Natural killer cell (primary cell): Measurements from ENCODE around the gene RNF214. TPM values are rescaled to one million over a fixed set of nuclear protein-coding genes. Genes with fewer than 3 reads are reported as not detected.
A peak's percentile ranks its signal among the peaks of the same experiment; 100 is the strongest.

Experiments used
- ATAC-seq, 3 donors: fragments of 150-1000 bp in 2 of 3; fragments of 200-7000 bp in 1 of 3; cut with Tn5 transposase; 1 replicate in 1 of 3; 2 replicates in 2 of 3; pipeline ENCODE4 v1.10.0; 2021; ENCODE audit warnings: mild to moderate bottlenecking in 2 of 3, moderate library complexity in 2 of 3
- DNase-seq, 2 donors: peaks; one replicate each; pipeline versions ENCODE4 v3.0.0 to v3.0.0-alpha.2; 2013 to 2021; ENCODE audit warnings: mixed read lengths in 1 of 2
- H3K27ac ChIP-seq: one replicate; pipeline ENCODE4 v1.5.1; 2013; ENCODE audit warnings: mild to moderate bottlenecking, low read length
- H3K27me3 ChIP-seq: one replicate; pipeline ENCODE4 v1.6.1; 2013; ENCODE audit warnings: low read length; ENCODE audit not compliant: control insufficient read depth, insufficient read depth
- H3K36me3 ChIP-seq: one replicate; pipeline ENCODE4 v1.6.1; 2013; ENCODE audit warnings: low read length; ENCODE audit not compliant: control insufficient read depth, insufficient read depth
- H3K4me1 ChIP-seq: one replicate; pipeline ENCODE4 v1.6.1; 2013; ENCODE audit warnings: low read length; ENCODE audit not compliant: control insufficient read depth, insufficient read depth
- H3K4me3 ChIP-seq: one replicate; pipeline ENCODE4 v1.5.1; 2013; ENCODE audit warnings: low read length
- H3K9me3 ChIP-seq: one replicate; pipeline ENCODE4 v1.6.1; 2013; ENCODE audit warnings: low read length; ENCODE audit not compliant: control insufficient read depth, insufficient read depth
- H3K27ac Mint-ChIP-seq, 2 donors: one replicate each; pipeline ENCODE4 v1.8.0; 2022; ENCODE audit warnings: mild to moderate bottlenecking in 2 of 2, mixed read lengths in 2 of 2, moderate library complexity in 1 of 2
- H3K27me3 Mint-ChIP-seq, 2 donors: one replicate each; pipeline ENCODE4 v1.8.0; 2022; ENCODE audit warnings: low read depth in 2 of 2, mixed read lengths in 2 of 2
- H3K36me3 Mint-ChIP-seq: one replicate; pipeline ENCODE4 v1.8.0; 2022; ENCODE audit warnings: mixed read lengths
- H3K4me1 Mint-ChIP-seq, 2 donors: one replicate each; pipeline ENCODE4 v1.8.0; 2022; ENCODE audit warnings: mixed read lengths in 2 of 2
- H3K4me3 Mint-ChIP-seq: one replicate; pipeline ENCODE4 v1.8.0; 2022; ENCODE audit warnings: mild to moderate bottlenecking, moderate library complexity, mixed read lengths
- H3K9me3 Mint-ChIP-seq, 2 donors: one replicate each; pipeline ENCODE4 v1.8.0; 2022; ENCODE audit warnings: mixed read lengths in 2 of 2
- CTCF ChIP-seq: fragments of 200-600 bp; IDR thresholded peaks from one replicate; pipeline ENCODE4 v1.8.0; 2022; ENCODE audit warnings: antibody characterized with exemption
- WGBS: methylation state at CpG from one replicate; pipeline ENCODE4 v1.1.7; 2013; ENCODE audit warnings: missing lambda C conversion rate; ENCODE audit not compliant: insufficient coverage; 5-methylcytosine and 5-hydroxymethylcytosine counted together
- intact Hi-C: fragments of 100-400 bp; cut with micrococcal nuclease; formaldehyde crosslinking; loops from one replicate; pipeline ENCODE4 v1.14.2; 2022
- total RNA-seq, 4 donors: library from RNA; stranded (reverse); fragments of 120-200 nt in 1 of 4; gene quantifications; one replicate each; pipeline versions ENCODE4 v1.2.3 to v1.2.4, GENCODE V29; 2013 to 2022

The RNF214 gene
- total RNA-seq, 3 donors from 2014 or later (not counting 1 experiment from before 2014, with no cell fraction given) = 13.7 to 20.7 (median 17.3) TPM

- Histone ChIP-seq H3K36me3 (no peaks in the 10 kb centered on the region), H3K27ac (no peak overlapping the region), H3K9me3 (no peaks in the 10 kb centered on the region), H3K27me3 (no peaks in the 10 kb centered on the region), H3K4me3 (no peak overlapping the region), H3K4me1 (no peaks in the 10 kb centered on the region)
- Mint-ChIP-seq H3K27me3 (peaks cover 26 to 30% of the 10 kb centered on the region in 2 donors), H3K27ac (no peak overlapping the region), H3K36me3 (no peaks in the 10 kb centered on the region), H3K4me1 (no peaks in the 10 kb centered on the region), H3K4me3 (no peak overlapping the region), H3K9me3 (no peaks in the 10 kb centered on the region)
- ATAC-seq (no peak), DNase-seq (no peak)
- no peak for TF ChIP-seq CTCF
- 96% methylated on average over 7 of the region's 7 CpGs for WGBS
- intact Hi-C loops = no loop called here
Observed at GRCh38 chr11:117309310-117309709, 76.8 kb downstream of the RNF214 start.

GRCh38 chr11:117313091-117313490, 80.6 kb downstream of the RNF214 start:
- peaks cover 46% of the 10 kb centered on the region in 2 donors for H3K27me3 Mint-ChIP-seq
- Histone ChIP-seq H3K36me3 (no peaks in the 10 kb centered on the region), H3K4me3 (no peak overlapping the region), H3K4me1 (peaks cover 16% of the 10 kb centered on the region), H3K27ac (no peak overlapping the region), H3K9me3 (no peaks in the 10 kb centered on the region), H3K27me3 (peaks cover 13% of the 10 kb centered on the region)
- TF ChIP-seq CTCF = no peak
- intact Hi-C loops = no loop called here
- H3K9me3 Mint-ChIP-seq = no peaks in the 10 kb centered on the region
- WGBS = 72% methylated on average over 5 of the region's 5 CpGs
- no peak overlapping the region for H3K27ac Mint-ChIP-seq
- no peaks in the 10 kb centered on the region for H3K36me3 Mint-ChIP-seq
- ATAC-seq (no peak), DNase-seq (no peak)
- H3K4me1 Mint-ChIP-seq = peaks cover 0 to 6% of the 10 kb centered on the region in 2 donors
- H3K4me3 Mint-ChIP-seq = no peak overlapping the region

GRCh38 chr11:117313828-117314768, 81.6 kb downstream of the RNF214 start:
- Histone ChIP-seq H3K9me3 (no peaks in the 10 kb centered on the region), H3K27ac (no peak overlapping the region), H3K4me3 (no peak overlapping the region), H3K36me3 (no peaks in the 10 kb centered on the region), H3K27me3 (peaks cover 13% of the 10 kb centered on the region), H3K4me1 (peaks cover 16% of the 10 kb centered on the region)
- DNase-seq (no peak), ATAC-seq (no peak)
- Mint-ChIP-seq H3K36me3 (no peaks in the 10 kb centered on the region), H3K27me3 (peaks cover 43 to 45% of the 10 kb centered on the region in 2 donors), H3K27ac (no peak overlapping the region), H3K9me3 (no peaks in the 10 kb centered on the region), H3K4me1 (peaks cover 0 to 6% of the 10 kb centered on the region in 2 donors), H3K4me3 (peak overlapping the region; percentile 49)
- no peak for TF ChIP-seq CTCF
- 78% methylated on average over 14 of the region's 14 CpGs for WGBS
- intact Hi-C loops = no loop called here
